IPS-20b (cell line): ENCODE results near the gene EEA1.

Source experiments
- H3K27ac ChIP-seq: one replicate; pipeline ENCODE4 v1.5.1; 2013; ENCODE audit warnings: low read length
- H3K27me3 ChIP-seq: 2 replicates; pipeline ENCODE4 v1.6.1; 2013; ENCODE audit warnings: mild to moderate bottlenecking, low read length, inconsistent platforms; ENCODE audit not compliant: insufficient read depth
- H3K36me3 ChIP-seq: 2 replicates; pipeline ENCODE4 v1.6.1; 2013; ENCODE audit warnings: low read depth, mild to moderate bottlenecking, inconsistent platforms, low read length, moderate library complexity; ENCODE audit not compliant: insufficient read depth
- H3K4me1 ChIP-seq: 2 replicates; pipeline ENCODE4 v1.6.1; 2013; ENCODE audit warnings: mild to moderate bottlenecking, control low read depth, inconsistent platforms, low read length, moderate library complexity; ENCODE audit not compliant: insufficient read depth
- H3K4me3 ChIP-seq: 2 replicates; pipeline ENCODE4 v1.5.1; 2013; ENCODE audit warnings: mild to moderate bottlenecking, low read length, inconsistent platforms
- H3K9ac ChIP-seq: 2 replicates; pipeline ENCODE4 v1.6.1; 2013; ENCODE audit warnings: low read depth, mild to moderate bottlenecking, inconsistent platforms, low read length, moderate library complexity
- H3K9me3 ChIP-seq: 2 replicates; pipeline ENCODE4 v1.6.1; 2013; ENCODE audit warnings: mild to moderate bottlenecking, low read depth, low read length, inconsistent platforms; ENCODE audit not compliant: insufficient read depth

EEA1 gene

GRCh38 chr12:92877904-92878303 lies 51.2 kb downstream of the EEA1 start:
- Histone ChIP-seq H3K4me1 (peaks cover 12% of the 10 kb centered on the region; the same call in 1 of the 2 replicates), H3K9ac (no peak overlapping the region), H3K36me3 (no peaks in the 10 kb centered on the region), H3K27me3 (no peaks in the 10 kb centered on the region), H3K27ac (no peak overlapping the region), H3K4me3 (no peak overlapping the region), H3K9me3 (no peaks in the 10 kb centered on the region)

- Histone ChIP-seq H3K4me1 (peaks cover 12% of the 10 kb centered on the region; the same call in 1 of the 2 replicates), H3K9ac (no peak overlapping the region), H3K4me3 (no peak overlapping the region), H3K27me3 (no peaks in the 10 kb centered on the region), H3K27ac (no peak overlapping the region), H3K36me3 (no peaks in the 10 kb centered on the region), H3K9me3 (no peaks in the 10 kb centered on the region)
Observed at GRCh38 chr12:92876496-92876895, 52.6 kb downstream of the EEA1 start.

GRCh38 chr12:92871116-92871515 lies 58.0 kb downstream of the EEA1 start:
- H3K9ac ChIP-seq = no peak overlapping the region
- H3K9me3 ChIP-seq = no peaks in the 10 kb centered on the region
- H3K27ac ChIP-seq = no peak overlapping the region
- H3K4me1 ChIP-seq = 0 out of 2 replicates have a peak, but pooled peaks cover 4% of the 10 kb centered on the region
- no peaks in the 10 kb centered on the region for H3K27me3 ChIP-seq
- H3K4me3 ChIP-seq = no peak overlapping the region
- H3K36me3 ChIP-seq = no peaks in the 10 kb centered on the region

- Histone ChIP-seq H3K9ac (no peak overlapping the region), H3K4me1 (0 out of 2 replicates have a peak, but pooled peaks cover 4% of the 10 kb centered on the region), H3K9me3 (no peaks in the 10 kb centered on the region), H3K4me3 (no peak overlapping the region), H3K27me3 (no peaks in the 10 kb centered on the region), H3K27ac (no peak overlapping the region), H3K36me3 (no peaks in the 10 kb centered on the region)
Observed at GRCh38 chr12:92866418-92866817, 62.7 kb downstream of the EEA1 start.

- no peak overlapping the region for H3K9ac ChIP-seq
- no peaks in the 10 kb centered on the region for H3K27me3 ChIP-seq
- H3K9me3 ChIP-seq = no peaks in the 10 kb centered on the region
- H3K36me3 ChIP-seq = no peaks in the 10 kb centered on the region
- no peak overlapping the region for H3K4me3 ChIP-seq
- no peak overlapping the region for H3K27ac ChIP-seq
- 0 out of 2 replicates have a peak, but pooled peaks cover 4% of the 10 kb centered on the region for H3K4me1 ChIP-seq
Observed at GRCh38 chr12:92863251-92863650, 65.8 kb downstream of the EEA1 start.

- no peaks in the 10 kb centered on the region for H3K4me1 ChIP-seq
- no peak overlapping the region for H3K4me3 ChIP-seq
- no peak overlapping the region for H3K9ac ChIP-seq
- no peaks in the 10 kb centered on the region for H3K9me3 ChIP-seq
- no peaks in the 10 kb centered on the region for H3K27me3 ChIP-seq
- H3K27ac ChIP-seq = no peak overlapping the region
- no peaks in the 10 kb centered on the region for H3K36me3 ChIP-seq
Observed at GRCh38 chr12:92861381-92861780, 67.7 kb downstream of the EEA1 start.

GRCh38 chr12:92860521-92860920 lies 68.6 kb downstream of the EEA1 start:
- Histone ChIP-seq H3K9me3 (no peaks in the 10 kb centered on the region), H3K36me3 (no peaks in the 10 kb centered on the region), H3K9ac (no peak overlapping the region), H3K27me3 (no peaks in the 10 kb centered on the region), H3K27ac (no peak overlapping the region), H3K4me3 (no peak overlapping the region), H3K4me1 (no peaks in the 10 kb centered on the region)

GRCh38 chr12:92859650-92860386 lies 69.3 kb downstream of the EEA1 start:
- Histone ChIP-seq H3K27ac (no peak overlapping the region), H3K9me3 (no peaks in the 10 kb centered on the region), H3K9ac (no peak overlapping the region), H3K4me1 (no peaks in the 10 kb centered on the region), H3K36me3 (no peaks in the 10 kb centered on the region), H3K4me3 (no peak overlapping the region), H3K27me3 (no peaks in the 10 kb centered on the region)

GRCh38 chr12:92857818-92858217 lies 71.3 kb downstream of the EEA1 start:
- Histone ChIP-seq H3K4me1 (no peaks in the 10 kb centered on the region), H3K9ac (no peak overlapping the region), H3K4me3 (no peak overlapping the region), H3K9me3 (no peaks in the 10 kb centered on the region), H3K36me3 (no peaks in the 10 kb centered on the region), H3K27ac (no peak overlapping the region), H3K27me3 (no peaks in the 10 kb centered on the region)

GRCh38 chr12:92854344-92854743 lies 74.8 kb downstream of the EEA1 start:
- Histone ChIP-seq H3K27me3 (no peaks in the 10 kb centered on the region), H3K36me3 (peaks cover 11% of the 10 kb centered on the region), H3K4me1 (no peaks in the 10 kb centered on the region), H3K9ac (no peak overlapping the region), H3K9me3 (no peaks in the 10 kb centered on the region), H3K27ac (no peak overlapping the region), H3K4me3 (no peak overlapping the region)

GRCh38 chr12:92848740-92849139 lies 80.4 kb downstream of the EEA1 start:
- peaks cover 11% of the 10 kb centered on the region for H3K36me3 ChIP-seq
- no peak overlapping the region for H3K4me3 ChIP-seq
- no peaks in the 10 kb centered on the region for H3K27me3 ChIP-seq
- no peaks in the 10 kb centered on the region for H3K9me3 ChIP-seq
- H3K4me1 ChIP-seq = no peaks in the 10 kb centered on the region
- no peak overlapping the region for H3K9ac ChIP-seq
- H3K27ac ChIP-seq = no peak overlapping the region

GRCh38 chr12:92847368-92847767 lies 81.7 kb downstream of the EEA1 start:
- H3K27me3 ChIP-seq = no peaks in the 10 kb centered on the region
- H3K4me3 ChIP-seq = no peak overlapping the region
- no peaks in the 10 kb centered on the region for H3K4me1 ChIP-seq
- H3K27ac ChIP-seq = no peak overlapping the region
- H3K9ac ChIP-seq = no peak overlapping the region
- H3K36me3 ChIP-seq = peaks cover 11% of the 10 kb centered on the region
- H3K9me3 ChIP-seq = no peaks in the 10 kb centered on the region
